Left colon (tissue), 2 donors: ENCODE data around the gene MRPS6. TPM values are rescaled to one million over a fixed set of nuclear protein-coding genes. Genes with fewer than 3 reads are reported as not detected.
A peak's percentile ranks its signal among the peaks of the same experiment; 100 is the strongest.

Experiments
- ATAC-seq: fragments of 200-7000 bp; cut with Tn5 transposase; one replicate; pipeline ENCODE4 v1.9.1; 2020; ENCODE audit warnings: mild to moderate bottlenecking, moderate library complexity
- DNase-seq, 2 donors: peaks; one replicate each; pipeline ENCODE4 v3.0.0-alpha.2; 2020
- intact Hi-C, 2 donors: fragments of 100-400 bp; cut with DNase I in 1 of 2; cut with micrococcal nuclease in 1 of 2; formaldehyde crosslinking; loops; one replicate each; pipeline versions ENCODE4 v1.11.2 to v1.14.0; 2022; cut with DNase I, micrococcal nuclease
- total RNA-seq, 2 donors: library from RNA; stranded (reverse); fragmentation: NEBNext Ultra II Directional; extraction: Animal tissue kit (Norgen Biotek cat#: 25700); gene quantifications; one replicate each; pipeline ENCODE4 v1.2.1, GENCODE V29; 2021
- donor health status: DM: no; HTN: no; CAD: no.
- donor health status: DM: yes; HTN: yes; CAD: no.

Gene MRPS6
- total RNA-seq, 2 donors from 2014 or later, result 42.3 to 54.7 TPM

- intact Hi-C loops, result no loop called here
Observed at GRCh38 chr21:34128124-34128523, 54.7 kb downstream of the MRPS6 start.

GRCh38 chr21:34128674-34129038 is 55.3 kb downstream of the MRPS6 start:
- DNase-seq, result no peak
- intact Hi-C loops, result no loop called here
- no peak for ATAC-seq

More at GRCh38 chr21:34128124-34128523, 54.7 kb downstream of the MRPS6 start:
- DNase-seq, result no peak
- no peak for ATAC-seq

GRCh38 chr21:34129039-34129891 is 55.9 kb downstream of the MRPS6 start:
- ATAC-seq (peak; percentile 82), DNase-seq (peak; percentile 46)
- intact Hi-C loops, result no loop called here

- DNase-seq (no peak), ATAC-seq (no peak)
- intact Hi-C loops, result no loop called here
Observed at GRCh38 chr21:34129901-34130715, 56.7 kb downstream of the MRPS6 start.

- intact Hi-C loops, result no loop called here
- ATAC-seq, result no peak
Observed at GRCh38 chr21:34130716-34130985, 57.3 kb downstream of the MRPS6 start.

GRCh38 chr21:34131586-34131985 is 58.2 kb downstream of the MRPS6 start:
- DNase-seq (no peak), ATAC-seq (no peak)
- intact Hi-C loops, result no loop called here

More at GRCh38 chr21:34130716-34130985, 57.3 kb downstream of the MRPS6 start:
- DNase-seq, result no peak

GRCh38 chr21:34132202-34132601 is 58.8 kb downstream of the MRPS6 start:
- ATAC-seq (no peak), DNase-seq (no peak)
- intact Hi-C loops, result no loop called here

- intact Hi-C loops, result no loop called here
- ATAC-seq (no peak), DNase-seq (no peak)
Observed at GRCh38 chr21:34132926-34133325, 59.5 kb downstream of the MRPS6 start.

- intact Hi-C loops, result no loop called here
- ATAC-seq (peak; percentile 44), DNase-seq (no peak)
Observed at GRCh38 chr21:34133392-34133791, 60.0 kb downstream of the MRPS6 start.

- intact Hi-C loops, result no loop called here
- ATAC-seq (no peak), DNase-seq (no peak)
Observed at GRCh38 chr21:34133802-34134201, 60.4 kb downstream of the MRPS6 start.

- intact Hi-C loops, result no loop called here
- DNase-seq (no peak), ATAC-seq (no peak)
Observed at GRCh38 chr21:34135330-34135729, 62.0 kb downstream of the MRPS6 start.

- DNase-seq (no peak), ATAC-seq (no peak)
- intact Hi-C loops, result no loop called here
Observed at GRCh38 chr21:34141373-34141772, 68.0 kb downstream of the MRPS6 start.

- DNase-seq (no peak), ATAC-seq (no peak)
- intact Hi-C loops, result no loop called here
Observed at GRCh38 chr21:34143685-34144182, 70.4 kb downstream of the MRPS6 start.

GRCh38 chr21:34144224-34144623 is 70.8 kb downstream of the MRPS6 start:
- ATAC-seq, result no peak
- no peak for DNase-seq
- intact Hi-C loops, result no loop called here

GRCh38 chr21:34147792-34148418 is 74.5 kb downstream of the MRPS6 start:
- ATAC-seq (no peak), DNase-seq (no peak)
- intact Hi-C loops, result no loop called here

- intact Hi-C loops, result no loop called here
- ATAC-seq, result no peak
- DNase-seq, result no peak
Observed at GRCh38 chr21:34148419-34148804, 75.0 kb downstream of the MRPS6 start.

- intact Hi-C loops, result no loop called here
- DNase-seq, result no peak
- no peak for ATAC-seq
Observed at GRCh38 chr21:34148826-34149558, 75.6 kb downstream of the MRPS6 start.

- ATAC-seq (no peak), DNase-seq (no peak)
- intact Hi-C loops, result no loop called here
Observed at GRCh38 chr21:34152500-34152899, 79.1 kb downstream of the MRPS6 start.

- no peak for DNase-seq
- intact Hi-C loops, result no loop called here
Observed at GRCh38 chr21:34154878-34155277, 81.5 kb downstream of the MRPS6 start.

More at GRCh38 chr21:34154878-34155277, 81.5 kb downstream of the MRPS6 start:
- ATAC-seq, result no peak
